ENCODE measurements around the gene IQCH. TPM values are rescaled to one million over a fixed set of nuclear protein-coding genes. Genes with fewer than 3 reads are reported as not detected.
A peak's percentile ranks its signal among the peaks of the same experiment; 100 is the strongest.

The IQCH gene
- polyA plus RNA-seq, 1 of the 3 experiments (the other 2 are of a cell fraction): 0.81 TPM

DNA sequence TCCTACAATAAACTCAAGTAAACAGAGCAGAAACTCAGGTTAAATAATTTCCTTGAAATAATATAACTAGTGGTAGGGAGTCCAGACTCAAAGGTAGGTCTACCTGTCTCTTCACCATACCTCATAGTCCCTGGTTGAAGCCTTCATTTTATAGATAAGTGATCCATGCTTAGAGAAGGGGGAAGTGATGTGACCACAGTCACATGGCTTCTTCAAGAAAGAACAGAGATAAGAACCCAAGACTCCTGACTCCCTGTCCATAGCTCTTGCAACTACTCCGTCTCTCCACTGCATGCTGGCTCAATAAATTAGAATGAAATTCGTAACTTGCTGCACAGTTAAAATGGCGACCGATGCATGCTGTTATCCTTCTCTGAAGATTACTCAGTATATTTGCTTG is 255.3 kb downstream of the IQCH start (continued):
- TF ChIP-seq, protein P1, sequence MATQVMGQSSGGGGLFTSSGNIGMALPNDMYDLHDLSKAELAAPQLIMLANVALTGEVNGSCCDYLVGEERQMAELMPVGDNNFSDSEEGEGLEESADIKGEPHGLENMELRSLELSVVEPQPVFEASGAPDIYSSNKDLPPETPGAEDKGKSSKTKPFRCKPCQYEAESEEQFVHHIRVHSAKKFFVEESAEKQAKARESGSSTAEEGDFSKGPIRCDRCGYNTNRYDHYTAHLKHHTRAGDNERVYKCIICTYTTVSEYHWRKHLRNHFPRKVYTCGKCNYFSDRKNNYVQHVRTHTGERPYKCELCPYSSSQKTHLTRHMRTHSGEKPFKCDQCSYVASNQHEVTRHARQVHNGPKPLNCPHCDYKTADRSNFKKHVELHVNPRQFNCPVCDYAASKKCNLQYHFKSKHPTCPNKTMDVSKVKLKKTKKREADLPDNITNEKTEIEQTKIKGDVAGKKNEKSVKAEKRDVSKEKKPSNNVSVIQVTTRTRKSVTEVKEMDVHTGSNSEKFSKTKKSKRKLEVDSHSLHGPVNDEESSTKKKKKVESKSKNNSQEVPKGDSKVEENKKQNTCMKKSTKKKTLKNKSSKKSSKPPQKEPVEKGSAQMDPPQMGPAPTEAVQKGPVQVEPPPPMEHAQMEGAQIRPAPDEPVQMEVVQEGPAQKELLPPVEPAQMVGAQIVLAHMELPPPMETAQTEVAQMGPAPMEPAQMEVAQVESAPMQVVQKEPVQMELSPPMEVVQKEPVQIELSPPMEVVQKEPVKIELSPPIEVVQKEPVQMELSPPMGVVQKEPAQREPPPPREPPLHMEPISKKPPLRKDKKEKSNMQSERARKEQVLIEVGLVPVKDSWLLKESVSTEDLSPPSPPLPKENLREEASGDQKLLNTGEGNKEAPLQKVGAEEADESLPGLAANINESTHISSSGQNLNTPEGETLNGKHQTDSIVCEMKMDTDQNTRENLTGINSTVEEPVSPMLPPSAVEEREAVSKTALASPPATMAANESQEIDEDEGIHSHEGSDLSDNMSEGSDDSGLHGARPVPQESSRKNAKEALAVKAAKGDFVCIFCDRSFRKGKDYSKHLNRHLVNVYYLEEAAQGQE (IDR thresholded peaks at IDR 0.05; ENCODE audit: low read depth, low read length): no peak
- TF ChIP-seq JUND (IDR thresholded peaks at IDR 0.05) (no peak), CHD2 (IDR thresholded peaks at IDR 0.05; ENCODE audit: low read length, partially characterized antibody) (no peak), MEF2A (IDR thresholded peaks at IDR 0.05; ENCODE audit: borderline replicate concordance, low read depth) (no peak), RXRA (IDR thresholded peaks at IDR 0.05; ENCODE audit: borderline replicate concordance, low read depth) (no peak), FOSL2 (IDR thresholded peaks at IDR 0.05; ENCODE audit: borderline replicate concordance, low read depth) (no peak), RFX5 (IDR thresholded peaks at IDR 0.05; ENCODE audit: low read length) (no peak), GABPA (IDR thresholded peaks at IDR 0.05; ENCODE audit: low read depth) (no peak), EP300 (IDR thresholded peaks at IDR 0.05; ENCODE audit: borderline replicate concordance in 1 of 2, low read depth in 1 of 2, low read length in 1 of 2) (no peak), GATA2 (CRISPR knock-in tag; IDR thresholded peaks at IDR 0.05) (no peak), EZH2phosphoT487 (IDR thresholded peaks at IDR 0.05; ENCODE audit: borderline replicate concordance, low read depth) (no peak), RAD21 (IDR thresholded peaks at IDR 0.05; ENCODE audit: low read length) (no peak)
- TF ChIP-seq, protein P2, sequence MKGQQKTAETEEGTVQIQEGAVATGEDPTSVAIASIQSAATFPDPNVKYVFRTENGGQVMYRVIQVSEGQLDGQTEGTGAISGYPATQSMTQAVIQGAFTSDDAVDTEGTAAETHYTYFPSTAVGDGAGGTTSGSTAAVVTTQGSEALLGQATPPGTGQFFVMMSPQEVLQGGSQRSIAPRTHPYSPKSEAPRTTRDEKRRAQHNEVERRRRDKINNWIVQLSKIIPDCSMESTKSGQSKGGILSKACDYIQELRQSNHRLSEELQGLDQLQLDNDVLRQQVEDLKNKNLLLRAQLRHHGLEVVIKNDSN (IDR thresholded peaks at IDR 0.05; ENCODE audit: borderline replicate concordance, low read depth): no peak

DNA sequence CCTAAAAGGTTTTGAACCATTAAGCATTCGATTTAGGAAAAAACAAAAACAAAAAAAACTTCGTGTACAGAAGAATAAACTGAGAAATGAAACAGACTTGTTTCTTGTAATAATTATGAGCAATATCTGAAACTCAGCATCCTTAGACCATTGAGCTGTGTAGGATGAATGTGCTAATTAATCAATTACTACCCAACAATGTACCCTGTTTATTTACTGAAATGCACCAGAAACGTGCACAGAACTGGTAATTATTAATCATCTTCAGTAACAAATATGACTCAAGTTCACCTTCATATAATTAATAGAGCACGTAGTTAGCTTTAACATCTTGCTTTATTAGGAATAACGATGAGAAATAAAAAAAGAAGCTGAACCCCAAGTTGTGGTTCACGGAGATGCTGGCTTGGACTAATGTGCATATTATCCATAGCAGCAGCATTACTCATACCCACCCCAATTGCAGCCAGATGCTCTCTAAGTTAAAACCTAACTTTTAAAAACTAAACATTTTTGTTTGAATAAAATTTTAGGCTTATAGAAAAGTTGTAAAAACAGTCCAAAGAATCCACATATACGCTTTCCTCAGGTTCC is 256.1 kb downstream of the IQCH start:
- Histone ChIP-seq H3K9me2 (no peaks in the 10 kb centered on the region), H3K79me2 (ENCODE audit: insufficient read depth) (no peaks in the 10 kb centered on the region), H3K27me3 (ENCODE audit: insufficient read depth) (no peaks in the 10 kb centered on the region), H3K4me3 (ENCODE audit: low read depth in 2 of 2, low read length in 1 of 2) (no peak overlapping the region), H3K9ac (no peak overlapping the region), H3F3A (replicated peaks; ENCODE audit: insufficient read depth) (peaks cover 14% of the 10 kb centered on the region), H3K4me2 (peak overlapping the region; percentile 45), H3K9me3 (no peaks in the 10 kb centered on the region), H3K36me3 (replicated peaks in 1 of 2; ENCODE audit: control insufficient read depth in 1 of 2, insufficient read depth in 2 of 2, low read length in 1 of 2) (peaks cover 0 to 9% of the 10 kb centered on the region in 2 experiments), H3K4me1 (ENCODE audit: control insufficient read depth in 1 of 2, insufficient read depth in 2 of 2, low read depth in 1 of 2, low read length in 1 of 2) (peaks cover 0 to 12% of the 10 kb centered on the region in 2 experiments; a peak in 1 of 4 replicates), H4K20me1 (ENCODE audit: insufficient read depth) (no peaks in the 10 kb centered on the region), H3K27ac (ENCODE audit: low read depth in 2 of 2, low read length in 1 of 2) (peak overlapping the region; percentile 64 to 69; a peak in 3 of 4 replicates), H2AFZ (ENCODE audit: low read depth) (peak overlapping the region; percentile 68; the same call in 1 of the 2 replicates)
- ChIA-PET CTCF (interaction anchor here (1.0 to 2.1 kb wide), 2 partner anchors 11 to 53 kb away, joined by 3 to 8 read pairs; no protein-coding TSS in a partner anchor), POLR2A (no interaction called here)
- no peak for DNase-seq
- WGBS (ENCODE audit: low lambda C conversion rate): 54% methylated on average over 7 of the region's 7 CpGs
- TF ChIP-seq YY1 (IDR thresholded peaks at IDR 0.05; ENCODE audit: low read depth): no peak
- TF ChIP-seq FOSL2 (IDR thresholded peaks at IDR 0.05; ENCODE audit: borderline replicate concordance, low read depth): peak; percentile 82
- TF ChIP-seq, protein P3, sequence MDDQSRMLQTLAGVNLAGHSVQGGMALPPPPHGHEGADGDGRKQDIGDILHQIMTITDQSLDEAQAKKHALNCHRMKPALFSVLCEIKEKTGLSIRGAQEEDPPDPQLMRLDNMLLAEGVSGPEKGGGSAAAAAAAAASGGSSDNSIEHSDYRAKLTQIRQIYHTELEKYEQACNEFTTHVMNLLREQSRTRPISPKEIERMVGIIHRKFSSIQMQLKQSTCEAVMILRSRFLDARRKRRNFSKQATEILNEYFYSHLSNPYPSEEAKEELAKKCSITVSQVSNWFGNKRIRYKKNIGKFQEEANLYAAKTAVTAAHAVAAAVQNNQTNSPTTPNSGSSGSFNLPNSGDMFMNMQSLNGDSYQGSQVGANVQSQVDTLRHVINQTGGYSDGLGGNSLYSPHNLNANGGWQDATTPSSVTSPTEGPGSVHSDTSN (IDR thresholded peaks at IDR 0.05): 0 out of 2 replicates have a peak, but pooled peaks have one; percentile 14
- no peak for TF ChIP-seq ELF1 (IDR thresholded peaks at IDR 0.05)
- TF ChIP-seq NFIC (IDR thresholded peaks at IDR 0.05; ENCODE audit: borderline replicate concordance): peak; percentile 17; the same call in 1 of the 2 replicates
- TF ChIP-seq TCF12 (IDR thresholded peaks at IDR 0.05): peak; percentile 92
- no peak for TF ChIP-seq MXI1 (IDR thresholded peaks at IDR 0.05; ENCODE audit: low read depth, low read length)
- TF ChIP-seq, protein P4, sequence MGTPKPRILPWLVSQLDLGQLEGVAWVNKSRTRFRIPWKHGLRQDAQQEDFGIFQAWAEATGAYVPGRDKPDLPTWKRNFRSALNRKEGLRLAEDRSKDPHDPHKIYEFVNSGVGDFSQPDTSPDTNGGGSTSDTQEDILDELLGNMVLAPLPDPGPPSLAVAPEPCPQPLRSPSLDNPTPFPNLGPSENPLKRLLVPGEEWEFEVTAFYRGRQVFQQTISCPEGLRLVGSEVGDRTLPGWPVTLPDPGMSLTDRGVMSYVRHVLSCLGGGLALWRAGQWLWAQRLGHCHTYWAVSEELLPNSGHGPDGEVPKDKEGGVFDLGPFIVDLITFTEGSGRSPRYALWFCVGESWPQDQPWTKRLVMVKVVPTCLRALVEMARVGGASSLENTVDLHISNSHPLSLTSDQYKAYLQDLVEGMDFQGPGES (IDR thresholded peaks at IDR 0.05; ENCODE audit: low read depth, low read length): no peak
- TF ChIP-seq CHD2 (IDR thresholded peaks at IDR 0.05; ENCODE audit: low read length, partially characterized antibody): no peak
- TF ChIP-seq, protein P5, sequence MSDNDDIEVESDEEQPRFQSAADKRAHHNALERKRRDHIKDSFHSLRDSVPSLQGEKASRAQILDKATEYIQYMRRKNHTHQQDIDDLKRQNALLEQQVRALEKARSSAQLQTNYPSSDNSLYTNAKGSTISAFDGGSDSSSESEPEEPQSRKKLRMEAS (IDR thresholded peaks at IDR 0.05; ENCODE audit: low read depth): no peak
- no peak for TF ChIP-seq TAF1 (IDR thresholded peaks at IDR 0.05; ENCODE audit: borderline replicate concordance, low read depth, low read length)
- TF ChIP-seq RCOR1 (IDR thresholded peaks at IDR 0.05; ENCODE audit: low read length): no peak
- peak; percentile 82 for TF ChIP-seq TEAD4 (IDR thresholded peaks at IDR 0.05; ENCODE audit: borderline replicate concordance, insufficient read depth)
